H1 (cell line): ENCODE results near the gene MLYCD. TPM values are rescaled to one million over a fixed set of nuclear protein-coding genes. Genes with fewer than 3 reads are reported as not detected.

Source experiments
- CTCF ChIA-PET: fragments of 300-600 bp; sonication (Branson Sonifier 250); formaldehyde crosslinking; loops from one replicate; lab custom pipeline; 2021; ENCODE audit not compliant: partially characterized antibody; lab: Charles Lee
- POLR2A ChIA-PET: fragments of 300-600 bp; sonication (Branson Sonifier 250); formaldehyde crosslinking; loops from one replicate; lab custom pipeline; 2021; ENCODE audit warnings: inconsistent platforms; ENCODE audit not compliant: partially characterized antibody; lab: Charles Lee
- DNase-seq, 2 experiments: peaks; one replicate each; pipeline versions ENCODE4 v3.0.0 to v3.0.0-alpha.2; 2010 to 2022; ENCODE audit warnings: low spot score in 2 of 2, low read depth in 1 of 2, mixed read lengths in 1 of 2
- FAIRE-seq: peaks from 2 replicates; lab custom pipeline; 2011; peaks lifted over from hg19 to GRCh38; lab: Jason Lieb, UNC
- H2AFZ ChIP-seq: 2 replicates; pipeline ENCODE4 v1.8.1; 2012; ENCODE audit warnings: low read length, inconsistent platforms
- H2AK5ac ChIP-seq: 2 replicates; pipeline ENCODE4 v1.6.1; 2013; ENCODE audit warnings: low read depth, low read length
- H2BK120ac ChIP-seq: replicated peaks from 2 replicates; pipeline ENCODE3; 2013; ENCODE audit warnings: low read depth, low read length, inconsistent platforms
- H2BK12ac ChIP-seq: 2 replicates; pipeline ENCODE4 v1.6.1; 2013; ENCODE audit warnings: low read depth, low read length
- H2BK15ac ChIP-seq: 2 replicates; pipeline ENCODE4 v1.6.1; 2013; ENCODE audit warnings: low read length
- H2BK20ac ChIP-seq: 2 replicates; pipeline ENCODE4 v1.6.1; 2013; ENCODE audit warnings: low read length
- H2BK5ac ChIP-seq: 2 replicates; pipeline ENCODE4 v1.6.1; 2013; ENCODE audit warnings: low read depth, low read length
- H3K14ac ChIP-seq: 2 replicates; pipeline ENCODE4 v1.6.1; 2013; ENCODE audit warnings: inconsistent platforms; ENCODE audit not compliant: insufficient read length
- H3K18ac ChIP-seq: 2 replicates; pipeline ENCODE4 v1.6.1; 2013; ENCODE audit warnings: low read length; ENCODE audit errors: extremely low read depth
- H3K23ac ChIP-seq: 2 replicates; pipeline ENCODE4 v1.6.1; 2013; ENCODE audit warnings: inconsistent platforms; ENCODE audit not compliant: insufficient read length
- H3K23me2 ChIP-seq: 2 replicates; pipeline ENCODE4 v1.6.1; 2013; ENCODE audit warnings: low read depth, low read length
- H3K27ac ChIP-seq: 2 replicates; pipeline ENCODE4 v1.6.1; 2011; ENCODE audit warnings: low read depth, low read length, inconsistent platforms
- H3K27me3 ChIP-seq, 4 experiments: replicated peaks in 1 of 4; 1 replicate in 1 of 4; 2 replicates in 3 of 4; pipeline versions ENCODE4 v1.6.1 to v1.8.1; 2011 to 2013; ENCODE audit warnings: low read length in 3 of 4, mild to moderate bottlenecking in 3 of 4, inconsistent platforms in 2 of 4, mixed read lengths in 2 of 4, moderate library complexity in 1 of 4; ENCODE audit not compliant: control insufficient read depth in 3 of 4, insufficient read depth in 3 of 4; ENCODE audit errors: extremely low read depth in 1 of 4
- H3K36me3 ChIP-seq, 4 experiments: 2 replicates each; pipeline versions ENCODE4 v1.6.1 to v1.8.1; 2011 to 2013; ENCODE audit warnings: mild to moderate bottlenecking in 4 of 4, low read length in 3 of 4, moderate library complexity in 2 of 4, control low read depth in 1 of 4, inconsistent platforms in 1 of 4; ENCODE audit not compliant: insufficient read depth in 4 of 4, control insufficient read depth in 2 of 4
- H3K4ac ChIP-seq: replicated peaks from 2 replicates; pipeline ENCODE3; 2013; ENCODE audit warnings: low read length, low read depth, mixed read lengths, inconsistent platforms; ENCODE audit not compliant: insufficient read length
- H3K4me1 ChIP-seq, 4 experiments: replicated peaks in 1 of 4; 1 replicate in 1 of 4; 2 replicates in 3 of 4; pipeline versions ENCODE4 v1.6.1 to v1.8.1; 2011 to 2013; ENCODE audit warnings: low read length in 3 of 4, inconsistent platforms in 2 of 4, mixed read lengths in 1 of 4; ENCODE audit not compliant: insufficient read depth in 4 of 4, control insufficient read depth in 3 of 4
- H3K4me2 ChIP-seq, 2 experiments: 2 replicates each; pipeline versions ENCODE4 v1.6.1 to v1.8.1; 2011 to 2013; ENCODE audit warnings: low read depth in 2 of 2, low read length in 2 of 2, control low read depth in 1 of 2, inconsistent platforms in 1 of 2, mild to moderate bottlenecking in 1 of 2; ENCODE audit not compliant: insufficient read depth in 1 of 2
- H3K4me3 ChIP-seq, 4 experiments: fragments of 200-600, 300-600 bp in 1 of 4; sonication (generic), shearing (Covaris generic), sonication (Bioruptor Twin) in 1 of 4; 2 replicates each; pipeline versions ENCODE4 v1.5.1 to v1.8.1; 2011 to 2016; ENCODE audit warnings: low read length in 4 of 4, low read depth in 3 of 4, control low read depth in 2 of 4, inconsistent platforms in 2 of 4, mild to moderate bottlenecking in 2 of 4, mixed read lengths in 1 of 4, moderate library complexity in 1 of 4; ENCODE audit not compliant: insufficient read depth in 2 of 4; ENCODE audit errors: extremely low read depth in 1 of 4
- H3K56ac ChIP-seq: replicated peaks from 2 replicates; pipeline ENCODE3; 2013; ENCODE audit warnings: low read depth, mild to moderate bottlenecking, mixed read lengths, low read length, inconsistent platforms; ENCODE audit not compliant: insufficient read length
- H3K79me1 ChIP-seq: 2 replicates; pipeline ENCODE4 v1.6.1; 2013; ENCODE audit warnings: low read depth, low read length, control low read depth
- H3K79me2 ChIP-seq, 2 experiments: 2 replicates each; pipeline versions ENCODE4 v1.6.1 to v1.8.1; 2012 to 2013; ENCODE audit warnings: low read length in 2 of 2, mild to moderate bottlenecking in 2 of 2, inconsistent platforms in 1 of 2; ENCODE audit not compliant: insufficient read depth in 2 of 2, control insufficient read depth in 1 of 2
- H3K9ac ChIP-seq, 4 experiments: replicated peaks in 1 of 4; 1 replicate in 1 of 4; 2 replicates in 3 of 4; pipeline versions ENCODE4 v1.6.1 to v1.8.1; 2011 to 2013; ENCODE audit warnings: low read depth in 3 of 4, low read length in 3 of 4, control low read depth in 2 of 4, mild to moderate bottlenecking in 2 of 4, moderate library complexity in 2 of 4, inconsistent platforms in 1 of 4; ENCODE audit errors: extremely low read depth in 1 of 4
- H3K9me3 ChIP-seq, 2 experiments: 2 replicates each; pipeline versions ENCODE4 v1.6.1 to v1.8.1; 2012 to 2013; ENCODE audit warnings: mild to moderate bottlenecking in 2 of 2, moderate library complexity in 2 of 2, control low read depth in 1 of 2, inconsistent platforms in 1 of 2, low read depth in 1 of 2, low read length in 1 of 2, mixed read lengths in 1 of 2; ENCODE audit not compliant: insufficient read depth in 2 of 2
- H4K20me1 ChIP-seq, 2 experiments: replicated peaks in 1 of 2; 2 replicates each; pipeline versions ENCODE3 to v1.8.1; 2011 to 2013; ENCODE audit warnings: inconsistent platforms in 2 of 2, low read length in 2 of 2, mild to moderate bottlenecking in 1 of 2; ENCODE audit not compliant: insufficient read depth in 2 of 2, control insufficient read depth in 1 of 2
- H4K5ac ChIP-seq: 2 replicates; pipeline ENCODE4 v1.6.1; 2013; ENCODE audit warnings: low read length, low read depth, mixed read lengths, inconsistent platforms; ENCODE audit not compliant: insufficient read length
- H4K8ac ChIP-seq: 2 replicates; pipeline ENCODE4 v1.8.0; 2013; ENCODE audit warnings: mild to moderate bottlenecking, moderate library complexity, low read length, inconsistent platforms; ENCODE audit not compliant: insufficient read depth; ENCODE audit errors: extremely low read depth
- H4K91ac ChIP-seq: replicated peaks from 2 replicates; pipeline ENCODE3; 2013; ENCODE audit warnings: low read length, mixed read lengths, inconsistent platforms; ENCODE audit not compliant: insufficient read length
- EP300 ChIP-seq, 2 experiments: IDR thresholded peaks; 1 replicate in 1 of 2; 2 replicates in 1 of 2; pipeline ENCODE4 v1.6.1; 2011 to 2012; ENCODE audit warnings: low read depth in 2 of 2, low read length in 2 of 2, mild to moderate bottlenecking in 2 of 2, borderline replicate concordance in 1 of 2, inconsistent platforms in 1 of 2, moderate library complexity in 1 of 2
- EZH2 ChIP-seq: fragments of 200-600 bp; sonication (generic); IDR thresholded peaks from 2 replicates; pipeline ENCODE4 v1.7.1; 2012; ENCODE audit warnings: low read depth, mild to moderate bottlenecking, moderate library complexity, low read length, inconsistent platforms; ENCODE audit not compliant: severe bottlenecking
- KDM1A ChIP-seq: fragments of 200-600, 300-600 bp; sonication (generic); IDR thresholded peaks from 2 replicates; pipeline ENCODE4 v1.7.1; 2016; ENCODE audit warnings: mild to moderate bottlenecking, low read length, borderline replicate concordance
- NANOG ChIP-seq: IDR thresholded peaks from 2 replicates; pipeline ENCODE4 v1.6.1; 2011; ENCODE audit warnings: low read length, low read depth, mild to moderate bottlenecking, inconsistent platforms; ENCODE audit not compliant: insufficient read depth, poor library complexity, severe bottlenecking
- RNF2 ChIP-seq: fragments of 200-900, 300-1000 bp; sonication (generic); IDR thresholded peaks from 2 replicates; pipeline ENCODE4 v1.7.1; 2016; ENCODE audit warnings: borderline replicate concordance, low read depth, mild to moderate bottlenecking, antibody characterized with exemption, low read length; ENCODE audit not compliant: poor library complexity, severe bottlenecking; ENCODE audit errors: missing control alignments
- SIN3A ChIP-seq, 2 experiments: IDR thresholded peaks in 1 of 2; conservative IDR thresholded peaks in 1 of 2; 2 replicates each; pipeline ENCODE4 v1.6.1; 2011 to 2012; ENCODE audit warnings: low read length in 2 of 2, improper control_type of control experiment in 1 of 2, low read depth in 1 of 2, mild to moderate bottlenecking in 1 of 2
- WGBS, 2 experiments: shearing (Covaris generic) in 1 of 2; methylation state at CpG; one replicate each; pipeline versions ENCODE4 v1.1.6 to v1.1.7; 2013 to 2015; ENCODE audit warnings: low lambda C conversion rate in 2 of 2, mixed read lengths in 2 of 2, inconsistent platforms in 1 of 2, low coverage in 1 of 2, missing lambda C conversion rate in 1 of 2; ENCODE audit not compliant: insufficient replicate concordance in 2 of 2, insufficient coverage in 1 of 2, insufficient read length in 1 of 2; ENCODE audit errors: extremely low coverage in 1 of 2, missing lambda C conversion rate in 1 of 2; 5-methylcytosine and 5-hydroxymethylcytosine counted together
- polyA plus RNA-seq, 7 experiments: library from polyadenylated mRNA; depleted of rRNA in 3 of 7; stranded (reverse) in 5 of 7; unstranded in 2 of 7; fragments of >200 nt in 5 of 7; fragments of 200-250 nt in 2 of 7; gene quantifications; 1 replicate in 5 of 7; 2 replicates in 1 of 7; 4 replicates in 1 of 7; pipeline versions ENCODE4 v1.2.1 to v1.2.3, GENCODE V29; 2011 to 2013; ENCODE audit warnings: missing spikeins in 2 of 7, mixed read lengths in 2 of 7
- total RNA-seq: library from RNA; stranded (reverse); fragmentation: NEBNext Ultra II Directional; extraction: Animal tissue kit (Norgen Biotek cat#: 25700); gene quantifications from 2 replicates; pipeline ENCODE4 v1.2.1, GENCODE V29; 2021
- TF ChIP-seq, protein P1 (sequence below): IDR thresholded peaks from 2 replicates; pipeline ENCODE4 v1.6.1; 2012; ENCODE audit warnings: inconsistent platforms
- TF ChIP-seq, protein P2 (sequence below): IDR thresholded peaks from 2 replicates; pipeline ENCODE4 v1.6.1; 2012; ENCODE audit warnings: low read length, inconsistent platforms

Gene MLYCD
- total and polyA plus RNA-seq, 2 of the 8 experiments (the other 6 are each of a cell fraction or from before 2014, with no cell fraction given) = 3.7 to 7.0 TPM

DNA sequence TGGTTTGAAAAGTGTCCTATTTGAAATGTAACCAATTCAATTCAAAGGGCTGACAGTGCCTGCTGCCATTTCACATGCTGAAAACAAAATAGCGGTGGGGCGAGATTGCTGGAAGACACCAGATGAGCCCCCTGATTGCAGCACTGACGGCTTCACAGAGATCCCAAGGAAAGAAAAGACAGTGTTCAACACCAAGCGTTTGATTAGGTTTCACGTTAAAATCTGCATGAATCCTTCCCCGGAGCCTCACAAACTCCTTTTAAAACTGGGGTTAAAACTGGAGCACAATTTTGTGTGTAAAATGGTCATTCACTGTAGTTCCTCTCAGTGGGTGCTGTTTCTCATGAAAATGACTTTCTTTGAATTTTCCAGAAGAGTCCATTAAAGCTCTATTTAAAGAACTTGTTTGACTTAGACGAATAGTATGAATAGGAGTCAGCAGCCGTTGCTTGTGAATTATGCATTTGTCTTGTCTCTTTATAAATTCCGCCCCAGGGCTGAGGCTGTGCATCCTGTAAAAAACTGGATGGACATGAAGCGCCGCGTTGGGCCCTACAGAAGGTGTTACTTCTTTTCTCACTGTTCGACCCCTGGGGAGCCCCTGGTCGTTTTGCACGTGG, 8.8 kb downstream of the MLYCD start:
- DNase-seq (no peak), FAIRE-seq (no peak)
- H3K18ac ChIP-seq = no peak overlapping the region
- no peaks in the 10 kb centered on the region for H3K23me2 ChIP-seq
- no peak overlapping the region for H3K4me3 ChIP-seq
- no peak overlapping the region for H4K91ac ChIP-seq
- H2BK15ac ChIP-seq = no peak overlapping the region
- no peak overlapping the region for H2BK5ac ChIP-seq
- CTCF ChIA-PET = interaction anchor here (0.6 kb wide), 1 partner anchor 845 kb away, joined by 3 read pairs; no protein-coding TSS in a partner anchor
- H3K14ac ChIP-seq = no peak overlapping the region
- H2AFZ ChIP-seq = no peak overlapping the region
- no peak overlapping the region for H3K56ac ChIP-seq
- H3K27me3 ChIP-seq = no peaks in the 10 kb centered on the region
- H3K4ac ChIP-seq = no peak overlapping the region
- H3K27ac ChIP-seq = no peak overlapping the region
- no peak overlapping the region for H4K5ac ChIP-seq
- no peak overlapping the region for H2BK120ac ChIP-seq
- no peak overlapping the region for H3K23ac ChIP-seq
- POLR2A ChIA-PET = interaction anchor here (1.0 kb wide), 1 partner anchor 46 kb away, joined by 3 read pairs; no protein-coding TSS in a partner anchor
- H3K36me3 ChIP-seq = peaks cover 5 to 13% (median 7%) of the 10 kb centered on the region in 4 experiments; a peak in 5 of 8 replicates
- peaks cover 0 to 8% of the 10 kb centered on the region in 2 experiments for H4K20me1 ChIP-seq
- peaks cover 0 to 16% of the 10 kb centered on the region in 2 experiments; a peak in 2 of 4 replicates for H3K79me2 ChIP-seq
- H3K9ac ChIP-seq = no peak overlapping the region
- H3K9me3 ChIP-seq = no peaks in the 10 kb centered on the region
- H2BK12ac ChIP-seq = no peak overlapping the region
- H3K4me1 ChIP-seq = peaks cover 0 to 5% (median 2%) of the 10 kb centered on the region in 4 experiments; a peak in 4 of 7 replicates
- no peak overlapping the region for H2BK20ac ChIP-seq
- H4K8ac ChIP-seq = no peak overlapping the region; the same call in 1 of the 2 replicates
- no peak overlapping the region for H2AK5ac ChIP-seq
- H3K79me1 ChIP-seq = peaks cover 3% of the 10 kb centered on the region; the same call in 1 of the 2 replicates
- no peak overlapping the region for H3K4me2 ChIP-seq
- 89% methylated on average over 15 of the region's 15 CpGs; no CpG with 5 or more reads in 1 of the 2 experiments for WGBS, 2 experiments
- TF ChIP-seq, protein P1, sequence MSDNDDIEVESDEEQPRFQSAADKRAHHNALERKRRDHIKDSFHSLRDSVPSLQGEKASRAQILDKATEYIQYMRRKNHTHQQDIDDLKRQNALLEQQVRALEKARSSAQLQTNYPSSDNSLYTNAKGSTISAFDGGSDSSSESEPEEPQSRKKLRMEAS = no peak
- TF ChIP-seq EZH2 (no peak), RNF2 (no peak), EP300 (IDR thresholded peaks at IDR 0.05; ENCODE audit: borderline replicate concordance in 1 of 2, low read depth in 2 of 2, low read length in 2 of 2) (no peak), KDM1A (no peak), NANOG (no peak), SIN3A (conservative IDR thresholded peaks at IDR 0.05 in 1 of 2, IDR thresholded peaks at IDR 0.05 in 1 of 2; ENCODE audit: low read depth in 1 of 2, low read length in 2 of 2) (no peak)
- TF ChIP-seq, protein P2, sequence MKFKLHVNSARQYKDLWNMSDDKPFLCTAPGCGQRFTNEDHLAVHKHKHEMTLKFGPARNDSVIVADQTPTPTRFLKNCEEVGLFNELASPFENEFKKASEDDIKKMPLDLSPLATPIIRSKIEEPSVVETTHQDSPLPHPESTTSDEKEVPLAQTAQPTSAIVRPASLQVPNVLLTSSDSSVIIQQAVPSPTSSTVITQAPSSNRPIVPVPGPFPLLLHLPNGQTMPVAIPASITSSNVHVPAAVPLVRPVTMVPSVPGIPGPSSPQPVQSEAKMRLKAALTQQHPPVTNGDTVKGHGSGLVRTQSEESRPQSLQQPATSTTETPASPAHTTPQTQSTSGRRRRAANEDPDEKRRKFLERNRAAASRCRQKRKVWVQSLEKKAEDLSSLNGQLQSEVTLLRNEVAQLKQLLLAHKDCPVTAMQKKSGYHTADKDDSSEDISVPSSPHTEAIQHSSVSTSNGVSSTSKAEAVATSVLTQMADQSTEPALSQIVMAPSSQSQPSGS = no peak
